ENCODE data around the gene RIMBP2.

RIMBP2 gene

DNA sequence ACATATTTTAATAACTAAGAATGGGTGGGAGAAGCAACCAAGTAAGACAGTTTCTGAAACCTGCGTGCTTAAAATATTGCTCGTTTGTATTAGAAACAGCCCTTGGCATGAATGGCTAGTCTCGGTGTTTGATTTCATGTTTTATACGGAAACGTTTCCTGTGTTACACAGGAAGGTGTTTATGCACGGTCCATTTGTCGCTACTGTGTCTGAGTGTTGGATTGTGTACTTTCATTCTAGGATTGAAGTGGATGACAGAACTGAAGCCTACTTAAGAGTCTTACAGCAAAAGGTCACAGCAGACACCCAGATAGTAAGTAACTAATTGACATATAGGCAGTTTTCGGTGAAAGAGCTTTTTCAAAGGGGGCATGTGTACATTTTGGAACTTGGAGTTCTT, 358.9 kb downstream of the RIMBP2 start:
- DNase-seq (ENCODE audit: low read depth), result no peak
- H3K4me3 ChIP-seq (ENCODE audit: low read length), result no peak overlapping the region
- TF ChIP-seq, protein P1, sequence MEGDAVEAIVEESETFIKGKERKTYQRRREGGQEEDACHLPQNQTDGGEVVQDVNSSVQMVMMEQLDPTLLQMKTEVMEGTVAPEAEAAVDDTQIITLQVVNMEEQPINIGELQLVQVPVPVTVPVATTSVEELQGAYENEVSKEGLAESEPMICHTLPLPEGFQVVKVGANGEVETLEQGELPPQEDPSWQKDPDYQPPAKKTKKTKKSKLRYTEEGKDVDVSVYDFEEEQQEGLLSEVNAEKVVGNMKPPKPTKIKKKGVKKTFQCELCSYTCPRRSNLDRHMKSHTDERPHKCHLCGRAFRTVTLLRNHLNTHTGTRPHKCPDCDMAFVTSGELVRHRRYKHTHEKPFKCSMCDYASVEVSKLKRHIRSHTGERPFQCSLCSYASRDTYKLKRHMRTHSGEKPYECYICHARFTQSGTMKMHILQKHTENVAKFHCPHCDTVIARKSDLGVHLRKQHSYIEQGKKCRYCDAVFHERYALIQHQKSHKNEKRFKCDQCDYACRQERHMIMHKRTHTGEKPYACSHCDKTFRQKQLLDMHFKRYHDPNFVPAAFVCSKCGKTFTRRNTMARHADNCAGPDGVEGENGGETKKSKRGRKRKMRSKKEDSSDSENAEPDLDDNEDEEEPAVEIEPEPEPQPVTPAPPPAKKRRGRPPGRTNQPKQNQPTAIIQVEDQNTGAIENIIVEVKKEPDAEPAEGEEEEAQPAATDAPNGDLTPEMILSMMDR (IDR thresholded peaks at IDR 0.05; ENCODE audit: insufficient read depth, low read depth, low read length, missing control alignments), result no peak

DNA sequence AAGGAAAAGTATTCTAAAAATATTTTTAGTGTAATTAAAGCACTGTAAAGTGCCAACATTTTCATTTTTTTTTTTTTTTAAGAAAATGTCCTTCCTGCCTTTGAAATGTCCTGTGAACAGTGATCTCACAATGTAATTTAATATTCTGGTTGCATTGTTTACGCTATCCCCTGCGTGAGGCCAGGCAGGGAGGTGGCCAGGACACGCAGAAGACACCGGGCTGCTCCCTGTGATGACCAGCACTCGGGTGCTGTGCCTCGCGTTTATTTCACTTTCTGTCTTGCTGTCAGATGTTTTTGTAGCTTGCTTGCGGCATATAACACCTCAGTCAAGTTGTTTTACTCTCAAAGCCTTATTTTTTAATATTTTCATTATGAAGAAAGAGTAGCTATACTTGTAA, 359.9 kb downstream of the RIMBP2 start:
- H3K4me3 ChIP-seq (ENCODE audit: low read length), result no peak overlapping the region
- DNase-seq (ENCODE audit: low read depth), result no peak
- TF ChIP-seq, protein P1 (IDR thresholded peaks at IDR 0.05; ENCODE audit: insufficient read depth, low read depth, low read length, missing control alignments), result no peak

DNA sequence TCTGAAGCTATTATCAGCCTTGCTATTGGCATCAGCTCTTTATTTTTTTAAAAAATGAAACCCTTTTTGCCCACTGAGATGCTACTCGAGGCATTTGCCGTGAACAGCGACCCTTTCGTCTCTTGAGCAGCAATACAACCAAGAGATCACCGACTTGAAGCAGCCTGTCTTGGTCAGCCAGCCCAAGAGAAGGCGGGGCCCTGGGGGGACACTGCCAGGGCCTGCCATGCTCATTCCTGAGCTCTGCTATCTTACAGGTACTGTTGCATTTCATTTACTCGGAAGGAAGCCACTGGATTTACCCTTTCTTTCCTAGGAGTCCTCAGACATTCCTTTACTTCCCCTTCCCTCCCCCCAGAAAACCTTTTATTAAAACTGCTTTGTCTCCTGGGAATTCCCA, 361.7 kb downstream of the RIMBP2 start:
- DNase-seq (ENCODE audit: low read depth), result no peak
- TF ChIP-seq, protein P1 (IDR thresholded peaks at IDR 0.05; ENCODE audit: insufficient read depth, low read depth, low read length, missing control alignments), result no peak
- no peak overlapping the region for H3K4me3 ChIP-seq (ENCODE audit: low read length)

DNA sequence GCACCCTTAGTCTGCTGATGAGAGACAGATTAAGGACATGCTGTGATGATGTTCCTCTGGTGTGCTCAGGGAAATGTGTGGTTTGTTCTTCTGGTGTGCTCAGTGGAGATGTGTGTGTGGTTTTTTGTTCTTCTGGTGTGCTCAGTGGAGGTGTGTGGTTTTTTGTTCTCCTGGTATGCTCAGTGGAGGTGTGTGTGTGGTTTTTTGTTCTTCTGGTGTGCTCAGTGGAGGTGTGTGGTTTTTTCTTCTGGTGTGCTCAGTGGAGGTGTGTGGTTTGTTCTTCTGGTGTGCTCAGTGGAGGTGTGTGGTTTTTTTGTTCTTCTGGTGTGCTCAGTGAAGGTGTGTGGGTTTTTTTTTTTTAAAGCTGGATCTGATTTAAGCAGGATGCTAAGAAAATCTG, 363.0 kb downstream of the RIMBP2 start:
- DNase-seq (ENCODE audit: low read depth), result no peak
- TF ChIP-seq, protein P1 (IDR thresholded peaks at IDR 0.05; ENCODE audit: insufficient read depth, low read depth, low read length, missing control alignments), result no peak
- H3K4me3 ChIP-seq (ENCODE audit: low read length), result no peak overlapping the region

DNA sequence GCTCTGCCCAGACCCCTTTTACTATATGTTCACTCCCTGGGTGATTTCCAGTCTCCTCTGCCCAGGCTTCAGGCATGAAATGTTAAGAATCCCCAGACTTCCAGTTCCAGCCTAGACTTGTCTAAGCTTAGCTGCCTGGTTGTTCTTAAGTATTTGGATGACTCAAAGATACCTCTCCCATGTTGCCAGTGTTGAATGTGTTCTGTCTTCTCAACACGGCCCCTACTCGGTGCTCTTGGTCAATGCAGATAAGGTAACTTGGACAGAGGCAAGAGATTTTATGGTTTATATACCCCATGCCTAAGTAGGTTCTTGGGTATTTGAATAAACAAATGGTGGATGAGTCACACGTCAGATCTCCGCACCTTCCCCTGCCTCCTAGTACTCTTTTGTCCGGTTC, 364.8 kb downstream of the RIMBP2 start:
- TF ChIP-seq, protein P1 (IDR thresholded peaks at IDR 0.05; ENCODE audit: insufficient read depth, low read depth, low read length, missing control alignments), result no peak
- DNase-seq (ENCODE audit: low read depth), result peak; percentile 71
- no peak overlapping the region for H3K4me3 ChIP-seq (ENCODE audit: low read length)

DNA sequence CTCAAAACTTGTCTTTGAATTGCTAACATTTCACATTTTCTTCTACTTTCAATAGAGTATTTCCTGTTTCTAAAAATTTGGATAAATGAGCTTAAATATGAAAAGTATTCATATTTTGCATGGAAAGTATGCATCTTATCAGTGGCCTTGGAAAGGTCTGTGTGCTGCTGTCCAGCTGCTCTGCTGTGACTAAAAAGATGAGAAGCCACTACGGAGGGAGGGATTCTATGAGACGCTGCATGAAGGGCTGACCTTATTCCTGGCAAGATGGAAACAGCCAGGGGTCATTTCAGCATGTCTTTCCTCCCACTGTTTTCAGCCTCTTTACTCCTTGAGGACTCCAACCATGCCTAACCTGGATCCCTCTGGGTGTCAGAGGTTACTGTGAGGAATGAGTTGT, 365.4 kb downstream of the RIMBP2 start:
- DNase-seq (ENCODE audit: low read depth), result no peak
- no peak overlapping the region for H3K4me3 ChIP-seq (ENCODE audit: low read length)
- TF ChIP-seq, protein P1 (IDR thresholded peaks at IDR 0.05; ENCODE audit: insufficient read depth, low read depth, low read length, missing control alignments), result no peak

DNA sequence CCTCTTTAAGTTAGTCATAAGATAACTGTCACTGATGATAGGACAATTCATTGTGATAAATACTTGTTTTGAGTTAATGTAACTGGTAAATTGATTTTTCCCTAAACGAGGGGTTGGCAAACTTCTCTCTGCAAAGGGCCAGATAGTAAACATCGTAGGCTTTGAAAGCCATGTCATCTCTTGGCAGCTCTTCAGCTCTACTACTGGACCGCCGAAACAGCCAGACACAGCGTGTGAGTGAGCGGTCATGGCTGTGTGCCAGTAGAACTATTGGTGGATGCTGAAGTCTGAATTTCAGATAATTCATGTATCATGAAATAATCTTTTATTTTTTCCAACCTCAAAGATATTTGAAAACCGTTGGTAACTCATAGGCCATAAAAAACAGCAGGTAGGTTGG, 368.5 kb downstream of the RIMBP2 start:
- TF ChIP-seq, protein P1 (IDR thresholded peaks at IDR 0.05; ENCODE audit: insufficient read depth, low read depth, low read length, missing control alignments), result no peak
- no peak for DNase-seq (ENCODE audit: low read depth)

More for the DNA sequence above, 368.5 kb downstream of the RIMBP2 start:
- no peak overlapping the region for H3K4me3 ChIP-seq (ENCODE audit: low read length)

All from epithelial cell of esophagus (primary cell).